ENCODE results near the gene CCDC90B. TPM values are rescaled to one million over a fixed set of nuclear protein-coding genes. Genes with fewer than 3 reads are reported as not detected.
A peak's percentile ranks its signal among the peaks of the same experiment; 100 is the strongest.

CCDC90B gene
- total and polyA plus RNA-seq, 2 donors (not counting 1 experiment from before 2014, with no cell fraction given): 20.5 to 35.2 TPM

DNA sequence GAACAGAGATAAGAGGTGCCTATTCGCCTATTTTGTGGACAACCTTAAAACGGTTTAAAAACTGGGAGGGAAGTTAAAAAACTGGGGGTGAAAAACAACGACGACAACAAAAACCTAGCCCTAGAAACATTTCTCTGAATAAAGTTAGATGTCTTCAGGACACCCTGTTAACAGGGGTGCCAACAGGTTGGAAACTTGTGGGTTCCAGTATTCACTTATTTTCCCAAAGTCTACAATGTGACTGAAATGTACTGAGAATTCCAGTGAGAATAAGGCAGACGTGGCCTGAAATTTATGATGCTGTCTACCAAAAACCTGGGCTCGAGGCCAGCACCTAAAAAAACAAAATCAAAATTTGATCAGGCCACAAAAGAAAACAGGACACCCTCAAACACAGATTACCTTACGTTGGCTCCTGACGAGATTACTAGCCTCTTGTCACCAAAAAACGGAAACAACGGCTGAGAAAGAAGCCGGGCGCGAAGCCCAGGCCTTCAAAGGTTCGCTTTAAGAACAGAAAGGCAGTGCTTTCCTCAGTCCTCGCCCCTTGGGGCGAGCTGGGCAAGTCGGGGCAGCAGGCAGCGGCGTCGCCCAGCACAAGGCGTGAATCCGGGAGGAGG lies 906 bp downstream of the CCDC90B start:
- H3K4me1 Mint-ChIP-seq: peaks cover 60% of the 10 kb centered on the region
- Histone ChIP-seq H3K4me2 (replicated peaks; ENCODE audit: low read depth, low read length, poor library complexity, severe bottlenecking) (peak overlapping the region; percentile 80), H2AFZ (ENCODE audit: insufficient read depth, low read depth, low read length, poor library complexity, severe bottlenecking) (peak overlapping the region; percentile 85), H3K4me1 (ENCODE audit: control insufficient read depth in 2 of 2, insufficient read depth in 2 of 2, low read length in 2 of 2) (peaks cover 40 to 47% of the 10 kb centered on the region in 2 donors), H3K4me3 (ENCODE audit: control extremely low read depth in 1 of 5, extremely low read depth in 1 of 5, insufficient read depth in 1 of 5, low read depth in 2 of 5, low read length in 4 of 5) (peak overlapping the region; percentile 77 to 97 (median 91)), H3K79me2 (ENCODE audit: control insufficient read depth, insufficient read depth, low read length) (peaks cover 53% of the 10 kb centered on the region), H3K9ac (ENCODE audit: low read length) (peak overlapping the region; percentile 94), H3K9me3 (ENCODE audit: control extremely low read depth in 1 of 3, control insufficient read depth in 2 of 3, insufficient read depth in 1 of 3, low read length in 2 of 3) (no peaks in the 10 kb centered on the region), H4K20me1 (ENCODE audit: control insufficient read depth, insufficient read depth, low read length, poor library complexity, severe bottlenecking) (peaks cover 14% of the 10 kb centered on the region), H3K36me3 (replicated peaks in 1 of 2; ENCODE audit: control extremely low read depth in 1 of 2, control insufficient read depth in 1 of 2, extremely low read depth in 1 of 2, insufficient read depth in 2 of 2, low read length in 1 of 2) (no peaks in the 10 kb centered on the region), H3K27ac (ENCODE audit: low read length in 2 of 2) (peak overlapping the region; percentile 92 to 96), H3K27me3 (replicated peaks in 1 of 4; ENCODE audit: control extremely low read depth in 1 of 4, control insufficient read depth in 3 of 4, insufficient read depth in 4 of 4, low read length in 3 of 4) (no peaks in the 10 kb centered on the region)
- TF ChIP-seq CTCF (IDR thresholded peaks at IDR 0.05) (no peak), EZH2 (IDR thresholded peaks at IDR 0.05; ENCODE audit: borderline replicate concordance, insufficient read depth, low read depth, low read length, poor library complexity, severe bottlenecking) (no peak)
- intact Hi-C loops (cut with micrococcal nuclease): no loop called here
- POLR2A ChIA-PET: interaction anchor here (0.6 to 1.5 kb wide), 3 partner anchors 92 to 384 kb away, joined by 3 to 15 read pairs (median 4); partner anchors contain the start of genes ANKRD42, DDIAS, PCF11 and PRCP
- no peaks in the 10 kb centered on the region for H3K9me3 Mint-ChIP-seq (ENCODE audit: insufficient read depth)
- no peak for DNase-seq
- peak overlapping the region; percentile 97 for H3K4me3 Mint-ChIP-seq
- CTCF ChIA-PET: interaction anchor here (0.6 to 6.3 kb wide), 5 partner anchors 8 to 532 kb away, joined by 3 to 29 read pairs (median 4); no protein-coding TSS in a partner anchor
- H3K27ac Mint-ChIP-seq: peak overlapping the region; percentile 99
- under 1% methylated on average over 19 of the region's 22 CpGs for WGBS (ENCODE audit: insufficient coverage)
- ATAC-seq (ENCODE audit: low read depth): peak; percentile 40
- H3K27me3 Mint-ChIP-seq: no peaks in the 10 kb centered on the region

GRCh38 chr11:83284501-83285150 lies 1.5 kb downstream of the CCDC90B start:
- peak overlapping the region; percentile 97 for H3K4me3 Mint-ChIP-seq
- peaks cover 14% of the 10 kb centered on the region for H4K20me1 ChIP-seq (ENCODE audit: control insufficient read depth, insufficient read depth, low read length, poor library complexity, severe bottlenecking)
- CTCF ChIA-PET: interaction anchor here (6.3 kb wide), 1 partner anchor 8 kb away, joined by 29 read pairs; no protein-coding TSS in a partner anchor
- peak overlapping the region; percentile 94 for H3K9ac ChIP-seq (ENCODE audit: low read length)
- H3K9me3 ChIP-seq (ENCODE audit: control extremely low read depth in 1 of 3, control insufficient read depth in 2 of 3, insufficient read depth in 1 of 3, low read length in 2 of 3): no peaks in the 10 kb centered on the region
- 20% methylated on average over 2 of the region's 3 CpGs for WGBS (ENCODE audit: insufficient coverage)
- DNase-seq: peak; percentile 14
- peak overlapping the region; percentile 77 to 97 (median 91) for H3K4me3 ChIP-seq (ENCODE audit: control extremely low read depth in 1 of 5, extremely low read depth in 1 of 5, insufficient read depth in 1 of 5, low read depth in 2 of 5, low read length in 4 of 5)
- H3K36me3 ChIP-seq (replicated peaks in 1 of 2; ENCODE audit: control extremely low read depth in 1 of 2, control insufficient read depth in 1 of 2, extremely low read depth in 1 of 2, insufficient read depth in 2 of 2, low read length in 1 of 2): peaks cover 0 to 3% of the 10 kb centered on the region in 2 experiments
- peak overlapping the region; percentile 80 for H3K4me2 ChIP-seq (replicated peaks; ENCODE audit: low read depth, low read length, poor library complexity, severe bottlenecking)
- no peaks in the 10 kb centered on the region for H3K9me3 Mint-ChIP-seq (ENCODE audit: insufficient read depth)
- H3K4me1 ChIP-seq (ENCODE audit: control insufficient read depth in 2 of 2, insufficient read depth in 2 of 2, low read length in 2 of 2): peaks cover 37 to 44% of the 10 kb centered on the region in 2 donors
- POLR2A ChIA-PET: no interaction called here
- peaks cover 57% of the 10 kb centered on the region for H3K79me2 ChIP-seq (ENCODE audit: control insufficient read depth, insufficient read depth, low read length)
- ATAC-seq (ENCODE audit: low read depth): no peak
- no peaks in the 10 kb centered on the region for H3K27me3 Mint-ChIP-seq
- intact Hi-C loops (cut with micrococcal nuclease): no loop called here
- no peak for TF ChIP-seq CTCF (IDR thresholded peaks at IDR 0.05)
- TF ChIP-seq EZH2 (IDR thresholded peaks at IDR 0.05; ENCODE audit: borderline replicate concordance, insufficient read depth, low read depth, low read length, poor library complexity, severe bottlenecking): no peak
- peak overlapping the region; percentile 92 to 96 for H3K27ac ChIP-seq (ENCODE audit: low read length in 2 of 2)
- peak overlapping the region; percentile 85 for H2AFZ ChIP-seq (ENCODE audit: insufficient read depth, low read depth, low read length, poor library complexity, severe bottlenecking)
- H3K27ac Mint-ChIP-seq: peak overlapping the region; percentile 99
- H3K4me1 Mint-ChIP-seq: peaks cover 60% of the 10 kb centered on the region
- H3K27me3 ChIP-seq (replicated peaks in 1 of 4; ENCODE audit: control extremely low read depth in 1 of 4, control insufficient read depth in 3 of 4, insufficient read depth in 4 of 4, low read length in 3 of 4): no peaks in the 10 kb centered on the region
